ENCODE measurements around the gene RELT.

The RELT gene

GRCh38 chr11:73387594-73388264, 11.5 kb downstream of the RELT start:
- TF ChIP-seq ZNF274 (IDR thresholded peaks at IDR 0.05; ENCODE audit: low read depth, low read length), result no peak
- no peak overlapping the region for H3K4me3 ChIP-seq (ENCODE audit: low read length)

GRCh38 chr11:73388265-73389133, 12.3 kb downstream of the RELT start:
- TF ChIP-seq ZNF274 (IDR thresholded peaks at IDR 0.05; ENCODE audit: low read depth, low read length), result no peak

GRCh38 chr11:73389134-73389525, 12.9 kb downstream of the RELT start:
- TF ChIP-seq ZNF274 (IDR thresholded peaks at IDR 0.05; ENCODE audit: low read depth, low read length), result no peak
- H3K4me3 ChIP-seq (ENCODE audit: low read length), result no peak overlapping the region

More at GRCh38 chr11:73388265-73389133, 12.3 kb downstream of the RELT start:
- H3K4me3 ChIP-seq (ENCODE audit: low read length), result no peak overlapping the region

- no peak overlapping the region for H3K4me3 ChIP-seq (ENCODE audit: low read length)
- no peak for TF ChIP-seq ZNF274 (IDR thresholded peaks at IDR 0.05; ENCODE audit: low read depth, low read length)
Observed at GRCh38 chr11:73389916-73390315, 13.7 kb downstream of the RELT start.

GRCh38 chr11:73390601-73391565, 14.7 kb downstream of the RELT start:
- H3K4me3 ChIP-seq (ENCODE audit: low read length), result no peak overlapping the region
- no peak for TF ChIP-seq ZNF274 (IDR thresholded peaks at IDR 0.05; ENCODE audit: low read depth, low read length)

- H3K4me3 ChIP-seq (ENCODE audit: low read length), result no peak overlapping the region
- no peak for TF ChIP-seq ZNF274 (IDR thresholded peaks at IDR 0.05; ENCODE audit: low read depth, low read length)
Observed at GRCh38 chr11:73391665-73392064, 15.5 kb downstream of the RELT start.

GRCh38 chr11:73392108-73393010, 16.2 kb downstream of the RELT start:
- H3K4me3 ChIP-seq (ENCODE audit: low read length), result no peak overlapping the region
- TF ChIP-seq ZNF274 (IDR thresholded peaks at IDR 0.05; ENCODE audit: low read depth, low read length), result no peak

GRCh38 chr11:73393011-73393380, 16.8 kb downstream of the RELT start:
- TF ChIP-seq ZNF274 (IDR thresholded peaks at IDR 0.05; ENCODE audit: low read depth, low read length), result no peak
- H3K4me3 ChIP-seq (ENCODE audit: low read length), result no peak overlapping the region

GRCh38 chr11:73393479-73394415, 17.5 kb downstream of the RELT start:
- H3K4me3 ChIP-seq (ENCODE audit: low read length), result no peak overlapping the region
- TF ChIP-seq ZNF274 (IDR thresholded peaks at IDR 0.05; ENCODE audit: low read depth, low read length), result no peak

GRCh38 chr11:73394416-73395296, 18.5 kb downstream of the RELT start:
- no peak overlapping the region for H3K4me3 ChIP-seq (ENCODE audit: low read length)
- TF ChIP-seq ZNF274 (IDR thresholded peaks at IDR 0.05; ENCODE audit: low read depth, low read length), result no peak

Data from GM08714 (cell line).